ENCODE data around the gene EXOC4. TPM values are rescaled to one million over a fixed set of nuclear protein-coding genes. Genes with fewer than 3 reads are reported as not detected.

The EXOC4 gene
- total and polyA plus RNA-seq, 2 donors (not counting 3 experiments of a cell fraction or from before 2014, with no cell fraction given) = 20.3 to 73.1 TPM

GRCh38 chr7:133233142-133233541 is 19.7 kb upstream of the EXOC4 start:
- Histone ChIP-seq H3K9me1 (replicated peaks; ENCODE audit: control insufficient read depth, extremely low read depth, insufficient read depth, low read length) (no peaks in the 10 kb centered on the region), H2AFZ (ENCODE audit: low read depth, low read length) (no peak overlapping the region), H3K4me1 (ENCODE audit: control insufficient read depth, extremely low read depth, insufficient read depth, low read length) (peaks cover 13% of the 10 kb centered on the region), H3K4me3 (replicated peaks in 1 of 3; ENCODE audit: insufficient read depth in 1 of 3, low read depth in 1 of 3, low read length in 3 of 3) (no peak overlapping the region), H3K4me2 (ENCODE audit: insufficient read depth, low read length) (no peak overlapping the region), H3K9ac (replicated peaks; ENCODE audit: extremely low read depth, insufficient read depth, low read length) (no peak overlapping the region), H3K27ac (ENCODE audit: insufficient read depth, low read depth, low read length) (no peak overlapping the region), H3K27me3 (ENCODE audit: control insufficient read depth in 2 of 2, insufficient read depth in 2 of 2, low read length in 2 of 2) (peaks cover 21 to 39% of the 10 kb centered on the region in 2 experiments), H3K36me3 (ENCODE audit: control insufficient read depth in 2 of 2, extremely low read depth in 1 of 2, insufficient read depth in 2 of 2, low read length in 2 of 2) (no peaks in the 10 kb centered on the region), H3K9me3 (replicated peaks; ENCODE audit: control insufficient read depth, insufficient read depth, low read length) (no peaks in the 10 kb centered on the region), H4K20me1 (replicated peaks; ENCODE audit: control insufficient read depth, extremely low read depth, insufficient read depth, low read length) (no peaks in the 10 kb centered on the region), H3K79me2 (ENCODE audit: control insufficient read depth, insufficient read depth, low read length) (no peaks in the 10 kb centered on the region)
- TF ChIP-seq CTCF (IDR thresholded peaks at IDR 0.05; ENCODE audit: extremely low read depth in 1 of 2, insufficient read depth in 1 of 2, low read depth in 1 of 2, low read length in 2 of 2) (no peak), FOS (IDR thresholded peaks at IDR 0.05; ENCODE audit: borderline replicate concordance, insufficient read depth, low read length) (no peak), POLR2A (IDR thresholded peaks at IDR 0.05; ENCODE audit: low read depth, low read length) (no peak), JUN (IDR thresholded peaks at IDR 0.05; ENCODE audit: borderline replicate concordance, insufficient read depth, insufficient read length, low read depth) (no peak), MAX (IDR thresholded peaks at IDR 0.05; ENCODE audit: insufficient read depth, insufficient read length) (no peak), GATA2 (IDR thresholded peaks at IDR 0.05; ENCODE audit: insufficient read depth, insufficient read length, low read depth, low read length) (no peak), MYC (IDR thresholded peaks at IDR 0.05; ENCODE audit: low read depth, low read length) (no peak), EZH2 (IDR thresholded peaks at IDR 0.05; ENCODE audit: borderline replicate concordance, low read depth, low read length, severe bottlenecking) (no peak), POLR2AphosphoS5 (IDR thresholded peaks at IDR 0.05; ENCODE audit: insufficient read depth, low read depth, low read length) (no peak)
- intact Hi-C loops (cut with micrococcal nuclease) = no loop called here
- FAIRE-seq (no peak), DNase-seq (ENCODE audit: low read depth, low spot score) (no peak)
- ChIA-PET POLR2A (no interaction called here), CTCF (interaction anchor here (0.6 to 1.5 kb wide), 3 partner anchors 111 to 980 kb away, joined by 3 to 7 read pairs (median 3); no protein-coding TSS in a partner anchor)
- no TSS peak for BruUV-seq (replicated peaks)
- dilution Hi-C loops (cut with MboI; ENCODE audit: extremely low pct_ligation_motif_present, low sequenced_read_pairs) = no loop called here
